ENCODE results near the gene MRPL44.

The MRPL44 gene

GRCh38 chr2:223969315-223969714, 12.1 kb downstream of the MRPL44 start:
- in situ Hi-C loops (cut with MboI; ENCODE audit: low sequenced_read_pairs), result loop anchor here (10.0 to 25.0 kb wide), 2 partner anchors 315 to 668 kb away; no protein-coding TSS in a partner anchor

GRCh38 chr2:223969856-223970255, 12.6 kb downstream of the MRPL44 start:
- in situ Hi-C loops (cut with MboI; ENCODE audit: low sequenced_read_pairs), result loop anchor here (10.0 to 25.0 kb wide), 2 partner anchors 315 to 667 kb away; no protein-coding TSS in a partner anchor

- in situ Hi-C loops (cut with MboI; ENCODE audit: low sequenced_read_pairs), result loop anchor here (25.0 kb wide), 1 partner anchor 667 kb away; no protein-coding TSS in a partner anchor
These were observed 13.3 kb downstream of the MRPL44 start for GRCh38 chr2:223970343-223971128.

DNA sequence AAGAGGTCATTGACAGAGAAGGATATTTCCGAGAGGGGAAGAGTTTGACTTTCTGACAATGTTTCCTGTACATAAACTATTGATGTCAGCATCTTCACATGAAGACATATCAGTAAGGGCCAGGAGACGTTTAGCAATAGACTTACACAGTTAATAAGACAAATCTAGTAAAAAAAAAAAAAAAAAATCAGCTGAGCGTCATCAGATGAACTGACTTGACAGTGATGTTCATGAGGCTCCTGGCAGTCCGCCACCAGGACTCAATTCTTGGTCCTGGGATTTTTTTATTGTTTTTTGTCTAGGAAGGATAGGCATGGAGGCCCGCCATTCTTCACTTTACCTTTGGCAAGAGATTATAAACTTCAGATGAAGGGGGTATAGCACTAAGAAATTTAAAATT, 14.5 kb downstream of the MRPL44 start:
- in situ Hi-C loops (cut with MboI; ENCODE audit: low sequenced_read_pairs), result loop anchor here (25.0 kb wide), 1 partner anchor 666 kb away; no protein-coding TSS in a partner anchor

GRCh38 chr2:223972656-223973102, 15.4 kb downstream of the MRPL44 start:
- in situ Hi-C loops (cut with MboI; ENCODE audit: low sequenced_read_pairs), result loop anchor here (25.0 kb wide), 1 partner anchor 665 kb away; no protein-coding TSS in a partner anchor

GRCh38 chr2:223973606-223974005, 16.3 kb downstream of the MRPL44 start:
- in situ Hi-C loops (cut with MboI; ENCODE audit: low sequenced_read_pairs), result loop anchor here (25.0 kb wide), 1 partner anchor 664 kb away; no protein-coding TSS in a partner anchor

DNA sequence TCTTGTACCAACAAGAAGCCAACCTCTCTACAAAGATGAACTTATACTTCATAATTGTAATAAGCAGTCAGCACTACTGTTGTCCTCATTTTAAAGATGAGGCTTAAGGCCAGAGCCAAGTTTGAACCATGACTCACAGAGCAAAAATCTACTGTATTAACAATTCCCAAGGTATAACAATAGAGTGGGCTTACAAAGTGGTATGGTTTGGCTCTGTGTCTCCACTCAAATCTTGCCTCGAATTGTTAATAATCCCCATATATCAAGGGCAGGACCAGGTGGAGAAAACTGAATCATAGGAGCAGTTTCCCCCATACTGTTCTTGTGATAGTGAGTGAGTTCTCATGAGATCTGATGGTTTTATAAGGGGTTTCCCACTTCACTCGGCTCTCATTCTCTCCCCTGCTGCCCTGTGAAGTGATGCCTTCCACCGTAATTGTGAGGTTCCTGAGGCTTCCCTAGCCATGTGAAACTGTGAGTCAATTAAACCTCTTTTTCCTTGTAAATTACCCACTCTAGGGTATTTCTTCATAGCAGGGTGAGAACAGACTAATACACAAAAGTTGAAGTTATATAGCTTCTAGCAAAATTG, 19.5 kb downstream of the MRPL44 start:
- in situ Hi-C loops (cut with MboI; ENCODE audit: low sequenced_read_pairs), result no loop called here

DNA sequence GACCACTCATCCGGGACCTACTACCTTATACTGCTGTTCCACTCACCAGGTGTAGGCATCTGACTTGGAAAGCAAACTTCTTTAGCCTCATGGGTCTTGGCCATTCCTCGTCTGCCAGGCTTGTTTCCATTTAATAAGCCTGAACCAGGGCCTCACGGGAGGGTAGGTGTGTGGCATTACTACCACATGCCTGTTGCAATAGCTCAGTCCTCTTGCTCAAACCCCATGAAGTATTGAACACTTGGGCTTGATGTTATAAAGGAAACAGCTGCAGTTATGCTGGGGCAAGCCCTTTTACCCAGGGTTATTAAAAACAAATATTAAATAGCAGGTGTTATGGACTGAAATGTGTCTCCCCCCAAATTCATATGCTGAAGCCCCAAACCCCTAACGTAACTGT, 21.2 kb downstream of the MRPL44 start:
- in situ Hi-C loops (cut with MboI; ENCODE audit: low sequenced_read_pairs), result no loop called here

DNA sequence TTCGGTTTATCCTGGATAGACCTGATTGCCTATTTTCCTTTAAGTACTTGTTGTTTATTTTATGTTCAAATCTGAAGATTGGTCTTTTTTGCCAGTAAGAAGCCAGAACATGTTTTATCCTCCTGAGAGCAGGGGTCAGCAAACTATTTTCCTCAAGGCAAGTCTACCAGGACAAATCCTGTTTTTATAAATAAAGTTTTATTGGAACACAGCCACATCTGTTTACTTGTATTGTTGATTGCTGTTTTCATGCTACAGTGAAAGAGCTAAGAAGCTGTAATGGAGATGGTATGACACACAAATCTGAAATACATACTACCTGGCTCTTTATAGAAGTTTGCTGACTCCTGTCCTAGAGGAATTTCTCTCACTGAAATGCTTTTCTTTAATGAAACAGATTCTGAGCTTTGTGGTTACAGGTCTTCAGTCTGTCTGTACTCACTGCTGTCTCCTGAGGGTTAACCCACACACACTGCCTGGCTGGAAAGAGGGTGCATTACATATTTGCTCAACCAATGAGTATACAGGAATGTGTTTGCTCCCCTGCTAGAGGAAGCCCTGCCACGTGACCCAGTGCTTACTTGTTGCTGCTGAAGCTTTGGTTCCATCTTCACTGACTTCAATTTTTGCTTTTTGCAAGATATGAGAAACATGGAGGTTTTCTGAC, 22.6 kb downstream of the MRPL44 start:
- in situ Hi-C loops (cut with MboI; ENCODE audit: low sequenced_read_pairs), result loop anchor here (10.0 kb wide), 1 partner anchor 295 kb away; no protein-coding TSS in a partner anchor

DNA sequence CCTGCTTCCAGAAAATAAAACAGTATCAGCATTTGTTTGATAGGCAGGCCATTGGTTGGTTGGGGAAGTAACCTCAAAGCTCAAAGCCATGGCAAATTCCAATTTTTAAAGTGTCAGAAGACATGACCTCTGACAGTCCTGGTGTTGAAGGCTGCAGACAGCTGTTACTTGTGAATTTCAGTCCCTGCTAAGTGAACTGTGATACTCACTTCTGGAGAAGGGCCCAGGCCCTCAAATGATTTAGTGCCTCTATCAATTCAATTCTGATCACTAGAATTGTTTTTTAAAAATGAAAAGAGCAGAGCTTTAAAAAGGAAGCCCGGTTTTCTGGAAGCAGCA, 23.1 kb downstream of the MRPL44 start:
- in situ Hi-C loops (cut with MboI; ENCODE audit: low sequenced_read_pairs), result loop anchor here (10.0 kb wide), 1 partner anchor 294 kb away; no protein-coding TSS in a partner anchor

DNA sequence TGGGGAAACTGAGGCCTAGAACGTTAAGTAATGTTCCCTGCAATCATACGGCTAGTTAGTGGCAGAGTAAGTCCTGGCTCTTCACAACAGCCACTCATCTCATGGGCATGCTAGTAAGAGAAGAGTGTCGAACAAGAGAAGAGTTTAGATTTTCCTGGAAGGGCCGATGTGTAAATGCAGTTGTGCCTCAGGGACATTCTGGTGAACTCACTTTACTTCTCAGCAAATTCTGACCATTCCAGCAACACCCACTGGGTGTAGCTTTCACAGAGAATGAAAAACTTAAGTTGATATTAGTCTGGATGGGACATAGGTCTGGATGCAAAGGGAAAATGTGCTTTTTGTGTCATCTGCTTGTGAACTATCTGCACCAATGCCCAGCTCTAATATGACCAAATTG, 23.5 kb downstream of the MRPL44 start:
- in situ Hi-C loops (cut with MboI; ENCODE audit: low sequenced_read_pairs), result loop anchor here (10.0 kb wide), 1 partner anchor 294 kb away; no protein-coding TSS in a partner anchor

- in situ Hi-C loops (cut with MboI; ENCODE audit: low sequenced_read_pairs), result loop anchor here (10.0 kb wide), 1 partner anchor 294 kb away; no protein-coding TSS in a partner anchor
These were observed 24.0 kb downstream of the MRPL44 start for GRCh38 chr2:223981241-223981640.

- in situ Hi-C loops (cut with MboI; ENCODE audit: low sequenced_read_pairs), result loop anchor here (10.0 kb wide), 1 partner anchor 285 kb away; no protein-coding TSS in a partner anchor
These were observed 32.1 kb downstream of the MRPL44 start for GRCh38 chr2:223989206-223989855.

- in situ Hi-C loops (cut with MboI; ENCODE audit: low sequenced_read_pairs), result loop anchor here (10.0 kb wide), 1 partner anchor 285 kb away; no protein-coding TSS in a partner anchor
These were observed 32.6 kb downstream of the MRPL44 start for GRCh38 chr2:223989856-223990232.

DNA sequence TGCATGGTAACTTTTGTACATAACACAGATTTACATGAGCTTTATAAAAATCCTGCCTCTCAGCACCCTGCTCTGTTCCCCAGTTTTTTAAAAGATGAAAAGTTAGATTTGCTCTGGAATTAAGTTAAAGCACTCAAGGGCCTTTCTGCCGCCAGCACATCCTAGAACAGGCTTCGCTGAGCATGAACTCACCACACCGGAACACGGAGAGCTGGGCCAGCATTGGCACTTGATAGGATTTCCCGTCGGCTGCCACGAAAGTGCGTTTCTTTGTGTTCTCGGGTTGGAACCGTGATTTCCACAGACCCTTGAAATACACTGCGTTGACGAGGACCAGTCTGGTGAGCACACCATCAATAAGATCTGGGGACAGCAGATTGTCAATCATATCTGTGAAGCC, 34.3 kb downstream of the MRPL44 start:
- in situ Hi-C loops (cut with MboI; ENCODE audit: low sequenced_read_pairs), result no loop called here

GRCh38 chr2:223993634-223994232, 36.5 kb downstream of the MRPL44 start:
- in situ Hi-C loops (cut with MboI; ENCODE audit: low sequenced_read_pairs), result no loop called here

DNA sequence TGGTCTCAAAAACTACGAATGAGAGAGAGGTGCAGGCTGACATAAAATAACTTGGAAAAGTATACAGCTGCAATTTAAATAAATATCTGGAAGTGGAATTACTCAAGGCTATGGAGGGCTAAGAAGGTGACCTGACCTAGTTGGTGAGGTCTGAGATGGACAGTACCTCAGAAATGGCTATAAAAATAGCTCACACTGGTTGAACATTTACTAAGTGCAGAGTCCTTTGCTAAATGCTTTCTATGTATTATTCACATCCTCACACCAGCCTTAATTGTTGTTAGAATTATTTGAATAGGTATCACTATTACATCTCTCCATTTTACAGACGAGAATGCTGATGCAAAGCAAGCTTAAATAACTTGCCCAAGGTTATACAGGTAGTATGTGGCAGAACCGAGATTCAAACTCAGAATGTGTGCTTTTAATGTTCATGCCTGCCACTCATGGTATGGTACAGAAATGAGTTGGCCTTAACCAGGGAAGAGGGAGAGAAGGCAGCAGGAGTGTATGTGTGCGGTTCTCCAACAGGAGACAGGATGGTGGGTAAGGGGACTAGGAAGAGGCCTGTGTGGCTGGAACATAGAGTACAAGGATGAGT, 37.4 kb downstream of the MRPL44 start:
- in situ Hi-C loops (cut with MboI; ENCODE audit: low sequenced_read_pairs), result no loop called here

DNA sequence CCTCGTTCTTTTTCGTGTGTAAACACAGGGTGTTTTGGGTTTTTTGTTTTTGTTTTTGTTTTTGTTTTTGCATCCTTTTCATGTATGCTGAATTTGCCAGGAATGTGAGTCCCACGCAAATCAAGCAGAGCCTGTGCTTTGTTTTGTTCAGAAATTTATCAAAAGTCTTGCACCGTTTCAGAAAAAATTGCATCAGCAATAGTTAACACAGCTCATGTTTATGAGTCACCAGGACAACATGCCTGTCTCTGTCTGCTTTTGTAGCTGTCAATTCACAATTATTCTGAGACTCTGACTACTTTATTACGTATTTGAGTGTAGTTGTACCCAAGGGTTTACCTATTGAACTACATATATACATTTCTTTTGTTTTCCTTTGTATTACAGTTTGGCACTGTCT, 38.3 kb downstream of the MRPL44 start:
- in situ Hi-C loops (cut with MboI; ENCODE audit: low sequenced_read_pairs), result no loop called here

- in situ Hi-C loops (cut with MboI; ENCODE audit: low sequenced_read_pairs), result no loop called here
These were observed 39.1 kb downstream of the MRPL44 start for GRCh38 chr2:223996391-223996790.

DNA sequence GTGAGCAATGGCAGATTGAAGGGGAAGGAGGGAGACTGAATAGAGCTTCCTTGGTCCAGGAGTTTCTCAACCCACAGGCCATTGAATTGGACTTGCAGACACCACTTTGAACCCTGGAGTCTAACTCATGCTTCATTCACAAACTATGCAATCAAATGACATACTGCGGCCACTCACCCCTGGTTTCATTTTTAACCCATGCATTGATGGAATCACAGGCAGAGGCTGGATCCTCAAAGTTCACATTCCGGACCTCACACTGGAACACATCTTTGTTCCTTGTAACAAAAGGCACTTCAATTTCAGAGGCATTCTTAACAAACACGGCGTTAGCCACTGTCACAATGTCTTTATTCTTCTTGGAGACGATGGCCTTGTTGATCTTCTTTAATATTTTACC, 40.7 kb downstream of the MRPL44 start:
- in situ Hi-C loops (cut with MboI; ENCODE audit: low sequenced_read_pairs), result no loop called here
